GM18498 (cell line): ENCODE measurements around the gene SLC4A2.

Experiments used
- ATAC-seq: cut with Tn5 transposase; IDR thresholded peaks from one replicate; pipeline ENCODE4 v1.9.1; 2021; ENCODE audit warnings: mild to moderate bottlenecking, moderate library complexity; ENCODE audit not compliant: unreplicated experiment

Gene SLC4A2

DNA sequence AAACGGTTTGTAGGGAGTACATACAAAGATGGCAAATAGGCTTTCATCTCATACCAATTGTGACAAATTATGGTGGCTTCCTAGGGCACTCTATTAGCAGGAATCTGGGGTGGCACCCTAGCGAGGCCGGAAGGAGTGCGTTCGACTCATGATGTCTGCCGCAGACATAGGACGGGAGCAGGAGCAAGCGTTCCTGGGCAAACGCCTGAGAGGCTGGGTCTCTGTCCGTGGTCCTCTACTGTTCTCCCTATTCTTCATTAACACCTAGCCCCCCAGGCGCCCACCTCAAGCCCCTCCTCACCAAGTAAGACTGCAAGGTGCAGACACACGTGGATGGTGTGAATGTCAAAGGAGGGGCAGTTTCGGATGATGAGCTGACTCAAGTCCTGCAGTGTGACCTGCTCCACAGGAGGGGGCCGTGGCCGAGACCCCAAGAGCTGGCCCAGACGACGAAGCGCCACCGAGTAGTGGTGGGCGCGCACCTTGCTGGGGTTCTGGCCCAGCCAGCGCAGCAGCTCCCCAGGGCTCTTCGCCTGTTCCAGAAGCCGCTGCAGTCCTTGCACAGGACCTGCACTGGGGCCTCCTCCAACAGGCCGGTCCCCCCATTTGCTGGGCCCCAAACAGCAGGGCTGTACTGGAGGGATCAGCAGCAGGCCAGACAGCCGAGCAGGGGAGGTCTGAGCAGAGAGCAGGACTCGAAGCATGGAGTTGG is 20.0 kb downstream of the SLC4A2 start:
- no peak for ATAC-seq

GRCh38 chr7:151080067-151080521 is 20.7 kb downstream of the SLC4A2 start:
- peak; percentile 5 for ATAC-seq

DNA sequence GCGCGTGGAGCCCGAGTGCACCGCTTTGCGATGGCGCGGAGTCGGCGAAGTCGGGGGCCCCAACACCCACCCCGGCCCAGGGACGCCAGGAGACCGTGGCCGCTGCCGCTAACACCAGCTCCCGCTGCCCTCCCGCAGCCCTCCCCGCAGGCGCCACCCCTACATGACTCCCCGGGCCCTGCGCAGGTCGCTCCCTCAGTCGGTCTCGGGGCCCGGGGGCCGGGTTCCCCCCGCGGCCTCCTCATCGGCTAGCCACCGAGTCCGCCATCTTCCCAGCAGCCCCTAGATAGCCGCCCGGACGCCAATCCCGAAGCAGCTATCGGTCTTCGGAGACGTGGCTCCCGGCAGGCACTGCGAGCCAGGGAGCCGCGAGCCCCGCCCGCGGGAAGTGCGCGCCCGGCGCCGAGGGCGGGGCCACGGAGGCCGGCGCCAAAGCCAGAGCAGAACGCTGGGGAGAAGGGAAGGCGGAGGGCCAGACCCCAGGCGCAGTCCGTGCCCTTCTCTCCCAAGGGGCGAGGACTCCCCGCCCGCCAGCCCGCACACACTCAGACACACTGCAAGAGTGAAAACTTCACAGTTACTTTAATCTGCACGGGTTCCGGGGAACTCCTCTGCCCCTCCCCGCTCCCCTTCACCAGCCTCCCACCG is 21.3 kb downstream of the SLC4A2 start, which contains the start of gene FASTK:
Gene FASTK, minus strand, starts transcription at position 288 of the 648 bp plus-strand sequence. Its CDS starts 43 bp downstream, at position 245.
- ATAC-seq: peak; percentile 77

- no peak for ATAC-seq
Measured at GRCh38 chr7:151081170-151082101, 22.0 kb downstream of the SLC4A2 start.

DNA sequence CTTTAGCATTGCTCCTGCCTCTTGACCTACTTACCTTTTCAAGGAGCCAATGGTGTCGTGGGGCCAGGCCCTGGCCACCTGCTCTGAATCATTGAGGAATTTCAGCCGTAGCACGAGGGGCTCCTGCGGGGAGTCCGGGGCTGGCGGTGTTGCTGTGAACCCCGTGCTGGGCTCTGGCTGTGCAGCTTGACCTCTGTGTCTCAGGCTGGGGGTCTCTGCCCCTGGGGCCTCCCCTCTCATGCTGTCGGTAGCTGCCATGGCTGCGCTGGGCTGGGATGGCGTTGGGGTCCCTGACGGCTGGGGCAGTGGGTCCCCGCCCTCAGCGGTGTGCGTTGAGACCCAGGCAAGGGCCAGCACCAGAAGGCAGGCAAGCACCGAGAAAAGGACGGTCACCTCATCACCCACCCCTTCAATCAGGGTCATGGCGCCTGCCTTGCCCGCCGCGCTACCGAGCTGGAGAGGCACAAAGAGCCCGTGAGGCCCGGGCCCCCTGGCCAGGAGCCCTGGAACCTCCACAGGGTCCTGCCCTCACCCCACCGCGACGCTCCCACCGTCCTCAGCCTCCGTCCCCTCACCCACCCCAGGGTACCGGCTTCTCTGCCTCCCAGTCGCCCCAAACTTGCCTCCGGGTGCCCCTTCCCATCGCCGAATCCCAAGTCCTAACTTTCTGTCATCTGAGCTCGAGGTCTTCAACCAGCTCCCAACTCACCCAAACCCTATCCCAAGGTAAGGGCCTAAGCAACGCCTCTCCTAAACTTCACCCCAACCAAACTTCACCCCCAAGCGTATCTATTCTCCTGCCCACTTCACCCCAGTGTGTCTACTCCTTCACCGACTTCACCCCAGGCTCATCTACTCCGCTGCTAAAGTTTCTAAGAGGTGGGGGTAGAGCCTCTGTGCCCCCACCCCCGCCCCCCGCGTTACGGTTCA is 23.0 kb downstream of the SLC4A2 start:
- no peak for ATAC-seq

GRCh38 chr7:151083071-151083823 is 23.9 kb downstream of the SLC4A2 start, which contains the start of gene TMUB1:
TMUB1 (minus strand) TSS chr7:151083493; CDS start chr7:151082563, 930 bp downstream.
- ATAC-seq: peak; percentile 53

- no peak for ATAC-seq
Measured at GRCh38 chr7:151083824-151084160, 24.4 kb downstream of the SLC4A2 start.

GRCh38 chr7:151085329-151085690 is 25.9 kb downstream of the SLC4A2 start:
- ATAC-seq: no peak

DNA sequence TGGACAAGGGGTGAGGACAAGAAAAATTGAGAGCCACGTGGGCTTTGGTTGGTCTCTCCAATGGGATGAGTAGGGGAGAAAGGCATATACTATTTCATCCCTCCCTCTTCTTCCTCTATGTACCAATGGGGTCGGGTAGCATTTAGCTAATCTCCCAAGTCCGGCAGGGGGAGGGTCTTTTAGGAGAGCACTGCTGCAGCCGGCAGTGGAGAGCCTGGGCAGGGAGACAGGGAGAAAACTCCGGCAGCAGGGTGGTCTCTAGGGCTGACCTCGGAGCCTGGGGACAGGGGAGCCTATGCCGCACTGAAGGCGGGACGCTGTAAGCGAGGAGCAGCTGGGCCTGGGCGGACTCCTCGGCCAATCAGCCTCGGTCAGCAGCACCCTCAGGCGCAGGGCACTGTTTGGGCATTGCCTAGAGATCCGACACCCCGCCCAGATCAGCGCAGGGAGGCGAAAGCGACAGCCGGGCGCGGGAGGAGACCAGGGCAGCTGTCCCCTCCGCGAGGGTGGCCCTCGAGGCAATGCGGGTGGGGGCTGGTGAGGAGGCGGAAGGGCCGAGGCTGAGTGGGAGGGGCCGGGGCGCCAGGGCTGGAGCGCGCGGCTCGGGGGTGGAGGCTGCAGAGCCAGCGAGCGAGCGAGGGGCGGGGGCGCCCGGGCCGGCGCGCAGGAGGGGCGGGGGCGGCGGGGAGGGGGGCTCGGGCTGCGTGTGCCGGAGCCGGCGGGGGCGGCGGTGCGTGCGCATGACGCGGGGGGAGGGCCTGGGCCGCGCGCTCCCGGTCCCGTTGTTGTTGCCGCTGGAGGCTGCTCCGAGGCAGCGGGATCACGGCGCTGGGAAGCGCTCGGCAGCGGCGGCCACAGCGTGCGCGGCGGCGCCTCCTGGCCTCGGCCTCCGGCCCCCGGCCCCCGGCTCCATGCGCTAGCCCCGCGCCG is 26.6 kb downstream of the SLC4A2 start, which contains the start of gene AGAP3:
Gene AGAP3, plus strand, starts transcription at position 785 of the 930 bp plus-strand sequence. CDS start 267 bp downstream, outside the sequence.
- ATAC-seq: peak; percentile 56

DNA sequence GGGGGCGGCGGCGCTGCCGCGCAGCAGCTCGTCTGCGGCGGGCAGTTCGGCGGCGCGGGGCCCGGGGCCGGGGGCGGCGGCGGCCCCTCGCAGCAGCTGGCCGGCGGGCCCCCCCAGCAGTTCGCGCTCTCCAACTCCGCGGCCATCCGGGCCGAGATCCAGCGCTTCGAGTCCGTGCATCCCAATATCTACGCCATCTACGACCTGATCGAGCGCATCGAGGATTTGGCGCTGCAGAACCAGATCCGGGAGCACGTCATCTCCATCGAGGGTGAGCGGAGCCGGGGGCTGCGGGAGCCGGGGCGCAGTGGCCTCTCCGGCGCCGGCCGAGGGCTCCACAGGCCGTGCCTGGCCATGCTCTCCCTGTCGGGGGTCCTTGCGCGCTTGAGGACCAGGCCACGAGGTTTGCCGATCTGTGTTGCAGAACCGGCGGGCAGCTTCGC is 27.4 kb downstream of the SLC4A2 start:
- ATAC-seq: no peak

GRCh38 chr7:151087245-151088018 is 28.0 kb downstream of the SLC4A2 start:
- ATAC-seq: peak; percentile 26

GRCh38 chr7:151088019-151088855 is 28.8 kb downstream of the SLC4A2 start:
- ATAC-seq: no peak

GRCh38 chr7:151088856-151089699 is 29.7 kb downstream of the SLC4A2 start:
- no peak for ATAC-seq

GRCh38 chr7:151089893-151090730 is 30.7 kb downstream of the SLC4A2 start:
- ATAC-seq: no peak

DNA sequence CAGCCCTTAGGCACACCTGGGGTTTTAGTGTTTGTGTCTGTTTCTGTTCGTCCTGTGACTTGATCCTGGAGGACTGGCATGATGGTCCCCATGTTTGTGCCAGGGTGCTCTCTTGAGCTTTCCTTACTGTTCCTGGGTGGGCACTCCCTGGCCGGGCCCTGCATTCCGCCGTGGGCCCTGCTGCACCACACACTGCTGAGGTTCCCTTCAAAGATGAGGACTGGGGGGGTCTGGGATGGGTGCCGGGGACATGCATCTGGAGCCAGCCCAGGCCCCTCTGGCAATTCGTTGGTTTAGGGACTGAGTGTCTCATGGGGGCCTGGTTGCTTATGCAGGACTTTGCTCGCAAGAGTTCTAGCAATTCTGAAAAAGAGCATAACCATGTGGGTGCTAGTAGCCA is 31.6 kb downstream of the SLC4A2 start:
- ATAC-seq: no peak
